Measurements from ENCODE around the gene HLA-DPA1.
"Not testable (repeated sequence)": the region's sequence is repeated elsewhere in the genome, so short reads cannot be mapped to it uniquely, and the experiment has no call there.

HLA-DPA1 gene

DNA sequence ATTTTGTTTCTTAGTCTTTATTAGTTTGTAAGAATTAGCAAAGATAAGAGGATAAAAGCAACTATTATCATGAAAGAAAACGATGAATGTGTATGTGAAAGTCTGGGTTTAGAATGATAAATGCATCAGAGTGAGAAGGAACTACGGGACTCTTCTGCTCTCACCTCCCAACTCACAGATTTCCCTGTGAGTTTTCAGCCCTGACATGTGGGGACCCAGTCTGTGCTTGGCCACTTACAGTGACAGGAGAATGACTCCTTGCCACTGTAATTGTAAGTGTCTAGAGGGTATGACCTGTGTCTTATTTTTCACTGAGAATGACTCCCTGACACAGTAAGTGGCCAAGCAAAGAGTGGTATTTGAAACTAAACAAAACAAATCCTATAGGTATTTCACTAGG is 2.5 kb downstream of the HLA-DPA1 start:
- no peak for DNase-seq
- in situ Hi-C loops (cut with HindIII; ENCODE audit: low pct_ligation_motif_present, low pct_unique_long_range_greater_than_20kb, low sequenced_read_pairs): no loop called here

DNA sequence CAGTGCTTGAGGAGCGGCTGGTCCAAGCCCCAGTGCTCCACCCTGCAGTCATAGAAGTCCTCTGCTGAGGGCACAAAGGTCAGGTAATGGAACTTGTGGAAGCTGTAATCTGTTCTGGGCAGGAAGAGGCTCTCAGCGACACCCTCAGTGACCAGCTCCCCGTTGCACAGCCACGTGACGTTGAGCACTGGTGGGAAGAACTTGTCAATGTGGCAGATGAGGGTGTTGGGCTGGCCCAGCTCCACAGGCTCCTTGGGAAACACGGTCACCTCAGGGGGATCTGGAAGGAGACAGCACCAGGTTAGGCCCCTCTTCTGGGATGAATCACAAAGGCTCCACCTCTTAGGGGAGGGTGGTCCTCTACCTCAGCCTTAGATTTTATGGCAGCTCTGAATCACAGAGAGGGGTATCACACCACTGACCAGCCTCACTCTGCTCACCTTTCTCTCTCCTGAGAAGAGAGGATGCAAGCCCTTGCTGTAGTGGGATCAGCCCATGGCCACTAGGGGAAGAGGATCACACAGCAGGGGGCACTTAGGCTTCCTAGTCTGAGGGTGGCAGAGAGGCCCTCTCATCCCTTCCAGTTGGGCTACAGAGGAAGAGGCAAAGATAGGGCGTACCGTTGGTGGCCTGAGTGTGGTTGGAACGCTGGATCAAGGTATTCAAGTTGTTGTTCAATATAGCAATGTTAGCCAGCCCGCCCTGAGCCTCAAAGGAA is 4.3 kb downstream of the HLA-DPA1 start:
- in situ Hi-C loops (cut with HindIII; ENCODE audit: low pct_ligation_motif_present, low pct_unique_long_range_greater_than_20kb, low sequenced_read_pairs): no loop called here
- no peak for DNase-seq

DNA sequence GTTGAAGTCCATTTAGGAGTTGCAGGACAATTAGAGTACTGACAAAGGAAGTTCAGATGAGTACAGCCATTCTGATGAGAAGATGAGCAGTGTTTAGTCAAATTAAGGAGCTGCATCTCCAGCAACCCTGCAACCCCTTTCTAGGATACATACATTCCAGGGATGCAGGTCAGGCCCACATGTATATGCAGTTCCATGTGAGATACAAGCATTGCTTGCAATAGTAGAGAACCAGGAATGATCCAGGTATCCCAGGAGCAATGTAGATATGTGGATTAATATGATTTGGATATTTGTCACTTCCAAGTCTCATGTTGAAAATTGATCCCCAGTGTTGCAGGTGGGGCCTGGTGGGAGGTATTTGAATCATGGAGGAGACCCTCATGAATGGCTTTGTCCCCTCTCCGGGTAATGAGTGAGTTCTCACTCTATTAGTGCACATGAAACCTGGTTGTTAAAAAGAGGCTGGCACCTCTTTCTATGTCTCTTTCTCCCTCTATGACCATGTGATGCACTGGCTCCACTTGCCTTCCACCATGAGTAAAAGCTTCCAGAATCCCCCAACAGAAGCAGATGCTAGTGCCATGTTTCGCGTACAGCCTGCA is 6.4 kb downstream of the HLA-DPA1 start:
- in situ Hi-C loops (cut with HindIII; ENCODE audit: low pct_ligation_motif_present, low pct_unique_long_range_greater_than_20kb, low sequenced_read_pairs): no loop called here
- no peak for DNase-seq

DNA sequence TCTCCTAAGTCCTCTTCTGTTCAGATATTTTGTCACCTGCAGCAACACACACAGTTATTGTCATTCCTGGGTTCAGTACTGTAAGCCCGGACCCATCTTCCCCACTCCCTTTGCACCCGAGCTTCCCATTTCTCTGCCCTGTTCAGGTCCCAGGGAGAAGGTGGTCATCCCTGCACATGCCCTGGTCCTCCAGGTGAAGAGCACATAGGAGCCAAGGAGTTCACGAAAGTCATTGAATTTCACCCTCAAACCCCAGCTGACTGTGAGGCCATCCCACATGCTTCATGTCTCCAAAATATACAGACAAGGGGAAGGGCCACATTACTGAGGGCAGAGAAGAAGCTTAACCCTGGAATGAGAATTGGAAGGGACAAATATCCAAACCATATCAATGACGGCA is 8.1 kb downstream of the HLA-DPA1 start:
- no peak for DNase-seq
- in situ Hi-C loops (cut with HindIII; ENCODE audit: low pct_ligation_motif_present, low pct_unique_long_range_greater_than_20kb, low sequenced_read_pairs): no loop called here

DNA sequence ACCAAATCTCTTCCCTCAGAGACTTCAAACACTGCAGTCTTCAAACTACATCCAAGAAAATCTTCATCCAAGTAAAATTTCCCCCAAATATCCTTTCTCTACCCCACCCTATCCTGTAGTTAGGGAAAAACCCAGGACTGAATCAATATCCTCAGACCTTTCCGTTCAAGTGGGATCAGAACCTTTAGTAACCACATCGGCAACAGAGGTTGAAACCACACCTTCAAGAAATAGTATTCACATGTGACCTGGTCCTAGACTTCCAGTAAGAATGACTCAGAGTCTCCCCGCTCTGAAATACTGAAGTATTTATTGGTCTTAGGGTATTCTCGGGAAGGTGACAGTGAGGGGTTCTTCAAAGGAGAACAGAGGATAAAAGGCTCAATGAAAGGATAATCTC is 8.7 kb downstream of the HLA-DPA1 start:
- in situ Hi-C loops (cut with HindIII; ENCODE audit: low pct_ligation_motif_present, low pct_unique_long_range_greater_than_20kb, low sequenced_read_pairs): no loop called here
- no peak for DNase-seq

DNA sequence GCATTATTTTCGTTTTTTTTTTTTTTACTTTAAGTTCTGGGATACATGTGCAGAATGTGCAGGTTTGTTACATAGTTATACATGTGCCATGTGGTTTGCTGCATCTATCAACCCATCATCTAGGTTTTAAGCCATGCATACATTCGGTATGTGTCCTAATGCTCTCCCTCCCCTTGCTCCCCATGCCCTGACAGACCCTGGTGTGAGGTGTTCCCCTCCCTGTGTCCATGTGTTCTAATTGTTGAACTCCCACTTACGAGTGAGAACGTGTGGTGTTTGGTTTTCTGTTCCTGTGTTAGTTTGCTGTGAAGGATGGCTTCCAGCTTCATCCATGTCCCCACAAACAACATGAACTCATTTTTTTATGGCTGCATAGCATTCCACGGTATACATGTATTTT is 10.0 kb downstream of the HLA-DPA1 start:
- DNase-seq; in situ Hi-C loops (cut with HindIII; ENCODE audit: low pct_ligation_motif_present, low pct_unique_long_range_greater_than_20kb, low sequenced_read_pairs): not testable (repeated sequence)

DNA sequence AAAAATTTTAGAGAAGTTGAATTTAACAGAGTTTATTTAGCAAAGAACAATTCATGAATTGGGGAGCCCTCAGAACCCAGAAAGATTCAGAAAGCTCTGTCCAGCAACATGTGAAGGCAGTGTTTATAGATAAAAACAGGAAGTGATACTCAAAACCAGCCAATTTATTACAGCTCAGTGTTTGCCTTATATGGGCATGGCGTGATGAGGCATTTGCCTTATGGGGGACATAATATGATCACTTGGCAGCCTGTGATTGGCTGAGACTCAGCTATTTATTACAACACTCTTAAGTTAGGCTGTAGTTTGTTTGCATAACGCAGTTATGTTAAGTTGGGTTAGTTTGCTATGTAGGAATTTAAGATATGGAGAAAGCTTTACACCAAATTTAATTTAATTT is 11.5 kb downstream of the HLA-DPA1 start:
- in situ Hi-C loops (cut with HindIII; ENCODE audit: low pct_ligation_motif_present, low pct_unique_long_range_greater_than_20kb, low sequenced_read_pairs): no loop called here
- DNase-seq: no peak

DNA sequence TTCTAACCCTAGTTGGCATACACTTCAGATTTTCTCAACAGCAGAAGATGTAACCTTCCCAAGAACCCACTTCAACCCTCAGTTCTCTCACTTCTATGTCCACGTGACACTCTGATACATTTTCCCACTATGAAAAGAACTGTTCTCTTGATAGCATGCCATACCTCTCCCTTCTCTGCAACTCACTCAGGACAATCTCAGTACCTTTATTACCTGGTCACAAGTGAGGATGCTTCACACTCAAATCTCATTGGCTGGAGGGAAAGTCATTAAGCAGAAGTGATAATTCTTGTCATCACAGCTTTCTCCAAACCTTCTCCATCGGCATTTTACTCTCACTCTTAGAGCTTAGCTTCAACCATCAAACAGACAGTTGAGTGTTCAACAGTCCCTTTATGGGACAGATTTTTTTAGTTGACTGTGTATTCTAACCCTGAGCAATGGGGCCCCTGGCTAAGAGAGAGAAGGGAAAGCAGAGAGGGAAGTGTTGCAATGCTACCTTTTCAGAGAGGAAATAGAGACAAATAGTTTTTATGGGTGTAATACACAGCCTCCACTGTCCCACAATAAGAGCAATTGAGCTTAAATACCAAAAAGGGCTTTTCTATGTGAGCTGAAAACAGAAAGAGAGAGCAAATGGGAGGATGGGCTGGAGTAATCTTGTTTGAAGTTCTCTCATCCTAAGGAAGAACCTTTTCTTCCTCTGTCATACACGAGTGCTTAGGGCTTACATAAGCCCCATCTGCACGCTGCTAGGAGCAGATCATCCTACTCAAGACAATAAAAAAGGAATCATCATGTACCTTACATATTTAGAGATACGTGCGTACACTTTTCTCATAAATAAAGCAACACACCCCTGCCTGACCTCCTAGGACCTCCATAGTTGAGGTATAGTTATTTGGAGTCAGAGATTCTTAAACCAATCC is 16.0 kb downstream of the HLA-DPA1 start:
- no peak for DNase-seq
- in situ Hi-C loops (cut with HindIII; ENCODE audit: low pct_ligation_motif_present, low pct_unique_long_range_greater_than_20kb, low sequenced_read_pairs): no loop called here

DNA sequence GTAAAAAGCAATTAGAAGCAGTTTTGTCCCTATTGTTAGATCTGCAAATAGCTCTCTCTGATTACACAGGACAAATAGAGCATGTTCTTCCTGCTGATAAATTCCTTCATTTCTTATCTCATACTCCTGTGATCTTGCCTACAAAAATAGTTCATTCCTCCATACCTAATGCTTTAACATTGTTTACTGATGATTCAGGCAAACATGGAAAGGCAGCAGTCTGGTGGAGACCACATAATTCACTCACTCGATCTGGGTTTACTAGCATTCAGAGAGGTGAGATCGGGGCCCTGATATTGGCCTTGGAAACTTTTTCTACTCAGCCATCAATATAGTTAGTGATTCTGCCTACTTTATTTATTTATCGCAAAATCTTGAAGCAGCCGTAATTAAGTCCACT is 20.2 kb downstream of the HLA-DPA1 start:
- in situ Hi-C loops (cut with HindIII; ENCODE audit: low pct_ligation_motif_present, low pct_unique_long_range_greater_than_20kb, low sequenced_read_pairs): no loop called here
- no peak for DNase-seq

DNA sequence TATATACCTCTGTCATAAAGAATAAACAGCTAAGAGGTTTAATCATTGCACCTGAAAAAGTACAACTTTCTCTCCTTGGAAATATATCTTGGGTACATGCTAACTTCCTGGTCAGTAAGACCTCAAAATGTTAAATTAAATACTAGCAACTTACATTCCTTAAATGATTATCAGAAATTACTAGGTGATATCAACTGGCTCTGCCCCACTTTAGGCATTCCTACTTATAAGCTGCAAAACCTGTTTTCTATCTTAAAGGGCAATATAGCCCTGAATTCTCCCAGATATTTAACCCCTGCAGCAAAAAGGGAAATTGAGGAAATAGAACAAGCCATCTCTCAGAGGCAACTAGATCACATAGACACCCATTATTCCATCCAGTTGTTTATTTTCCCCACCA is 20.8 kb downstream of the HLA-DPA1 start:
- in situ Hi-C loops (cut with HindIII; ENCODE audit: low pct_ligation_motif_present, low pct_unique_long_range_greater_than_20kb, low sequenced_read_pairs): no loop called here
- DNase-seq: no peak

DNA sequence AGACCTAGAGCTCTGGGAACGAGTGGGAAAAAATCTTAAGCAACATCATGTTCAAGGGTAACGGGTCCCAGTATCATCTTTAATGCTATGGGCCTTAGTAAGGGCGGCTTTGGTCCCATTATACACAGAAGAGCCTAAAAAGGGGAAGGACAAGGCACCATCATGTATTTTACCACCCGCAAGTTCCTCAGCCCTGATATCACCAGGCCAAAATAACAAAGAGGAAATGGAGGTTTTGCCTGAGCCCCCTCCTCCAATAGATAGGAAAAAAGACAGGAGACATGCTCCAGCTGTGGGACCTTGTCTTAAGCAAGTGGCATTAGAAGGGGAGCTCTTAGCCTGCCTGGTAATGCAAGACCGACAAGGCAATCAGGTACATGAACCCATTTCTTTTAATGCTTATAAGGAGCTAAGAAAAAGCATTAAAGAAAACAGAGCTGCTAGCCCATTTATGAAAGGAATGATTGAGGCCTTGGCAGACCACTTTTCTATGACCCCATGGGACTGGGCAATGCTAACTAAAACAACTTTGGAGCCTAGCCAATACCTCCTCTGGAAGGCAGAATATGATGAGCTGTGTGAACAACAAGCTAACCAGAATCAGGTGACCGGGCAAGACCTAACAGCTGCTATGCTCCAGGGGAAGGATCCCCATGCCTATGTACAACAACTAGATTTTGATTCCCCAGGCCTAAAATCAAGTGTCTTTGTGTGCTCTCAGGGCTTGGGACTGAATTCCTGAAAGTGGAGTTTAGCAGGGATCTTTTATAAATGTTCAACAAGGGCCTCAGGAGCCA is 23.2 kb downstream of the HLA-DPA1 start:
- no peak for DNase-seq
- in situ Hi-C loops (cut with HindIII; ENCODE audit: low pct_ligation_motif_present, low pct_unique_long_range_greater_than_20kb, low sequenced_read_pairs): no loop called here

DNA sequence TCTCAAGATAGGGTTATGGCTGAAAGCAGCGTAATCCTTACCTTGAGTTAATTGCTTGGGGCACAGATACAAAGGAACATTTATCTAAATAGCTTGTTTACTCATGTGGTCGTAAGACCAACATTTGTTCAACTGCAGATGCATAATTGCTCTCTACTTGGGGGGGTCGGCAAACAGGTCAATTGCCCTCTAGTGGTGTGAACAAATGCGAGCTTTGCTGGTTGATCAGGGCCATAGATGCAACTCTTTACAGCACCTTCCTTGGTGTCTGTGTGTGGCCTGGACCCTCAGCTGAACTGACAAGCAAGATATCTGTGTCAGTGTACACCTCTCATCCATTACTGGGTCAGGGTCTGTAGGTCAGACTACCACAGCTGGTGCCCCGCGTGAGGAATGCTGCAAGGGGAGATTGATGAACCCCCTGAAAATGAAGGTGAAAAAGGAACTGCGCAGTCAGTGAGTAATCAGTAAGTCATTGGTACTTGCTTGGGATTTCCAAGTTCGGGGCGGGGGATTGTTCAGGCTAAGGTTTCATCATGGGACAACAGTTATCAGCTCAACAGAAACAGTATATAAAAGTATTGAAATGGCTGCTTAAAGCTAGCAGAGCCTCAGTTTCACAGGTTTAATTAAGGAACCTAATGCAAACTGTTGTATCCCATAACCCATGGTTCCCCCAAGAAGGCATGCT is 24.0 kb downstream of the HLA-DPA1 start:
- in situ Hi-C loops (cut with HindIII; ENCODE audit: low pct_ligation_motif_present, low pct_unique_long_range_greater_than_20kb, low sequenced_read_pairs): no loop called here
- DNase-seq: no peak

DNA sequence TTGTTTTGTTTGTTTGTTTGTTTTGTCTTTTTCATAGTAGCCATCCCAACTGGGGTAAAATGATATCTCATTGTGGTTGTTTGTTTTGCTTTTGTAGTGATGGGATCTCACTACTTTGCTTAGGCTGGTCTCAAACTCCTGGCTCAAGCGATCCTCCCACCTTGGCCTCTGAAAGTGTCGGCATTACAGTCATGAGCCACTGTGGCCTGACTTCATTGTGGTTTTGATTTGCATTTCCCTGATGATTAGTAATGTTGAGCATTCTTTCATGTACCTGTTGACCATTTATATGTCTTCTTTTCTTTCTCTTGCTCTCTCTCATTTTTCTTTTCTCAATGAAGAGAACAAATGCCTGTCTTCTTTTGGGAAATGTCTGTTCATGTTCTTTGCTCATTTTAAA is 33.3 kb downstream of the HLA-DPA1 start:
- DNase-seq: no peak
- in situ Hi-C loops (cut with HindIII; ENCODE audit: low pct_ligation_motif_present, low pct_unique_long_range_greater_than_20kb, low sequenced_read_pairs): no loop called here

DNA sequence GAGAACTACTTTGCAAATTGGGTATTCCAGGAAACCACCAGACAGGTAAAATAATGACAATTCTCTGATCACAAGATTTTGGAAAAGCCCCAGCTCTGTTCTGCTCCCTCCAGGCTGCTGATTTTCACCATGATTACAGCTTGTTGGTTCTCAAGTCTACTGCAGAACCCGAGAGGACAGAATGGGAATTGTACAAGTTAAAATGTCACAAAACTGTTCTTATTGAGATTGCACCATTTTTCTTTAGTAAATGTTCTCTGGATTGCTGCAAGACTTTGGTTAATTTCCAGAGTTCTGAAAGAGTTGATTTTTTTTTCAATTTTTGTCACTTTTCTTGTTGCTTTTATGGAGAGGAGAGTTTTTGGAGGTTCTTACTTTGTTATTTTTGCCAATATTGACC is 36.9 kb downstream of the HLA-DPA1 start:
- in situ Hi-C loops (cut with HindIII; ENCODE audit: low pct_ligation_motif_present, low pct_unique_long_range_greater_than_20kb, low sequenced_read_pairs): no loop called here
- no peak for DNase-seq

DNA sequence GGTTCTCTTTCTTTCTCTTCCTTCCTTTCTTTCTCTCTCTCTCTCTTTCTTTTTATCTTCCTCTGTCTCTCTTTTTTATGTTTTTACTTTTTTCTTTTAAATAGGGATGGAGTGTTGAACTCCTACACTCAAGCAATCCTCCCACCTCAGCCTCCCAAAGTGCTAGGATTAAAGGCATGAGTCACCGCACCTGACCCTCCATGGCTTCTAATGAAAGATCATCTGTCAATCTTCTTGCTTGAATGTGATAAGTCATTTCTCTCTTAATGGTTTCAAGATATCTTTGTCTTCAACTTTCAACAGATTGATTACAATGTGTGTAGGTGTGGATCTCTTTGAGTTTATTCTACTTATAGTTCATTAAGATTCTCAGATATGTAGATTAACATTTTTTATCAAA is 38.9 kb downstream of the HLA-DPA1 start:
- DNase-seq: no peak
- in situ Hi-C loops (cut with HindIII; ENCODE audit: low pct_ligation_motif_present, low pct_unique_long_range_greater_than_20kb, low sequenced_read_pairs): no loop called here

DNA sequence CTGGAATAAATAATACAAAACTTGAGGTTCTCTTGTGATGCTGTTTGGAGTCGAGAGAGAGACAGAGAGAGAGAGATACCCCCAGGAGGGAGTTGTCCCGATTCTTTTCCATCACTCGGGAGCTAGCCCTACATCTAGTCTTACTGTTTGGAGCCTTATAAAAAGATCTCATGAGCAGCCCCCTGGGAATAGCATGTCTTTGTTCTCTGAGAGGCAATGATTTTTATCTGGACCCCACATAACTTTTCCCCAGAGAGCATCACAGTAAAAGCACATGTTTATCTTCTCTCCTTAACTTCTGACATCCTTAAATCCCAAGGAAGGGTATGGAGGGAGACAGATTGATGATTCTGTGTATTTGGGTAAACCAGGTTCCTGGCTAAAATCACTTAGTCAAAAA is 43.2 kb downstream of the HLA-DPA1 start:
- in situ Hi-C loops (cut with HindIII; ENCODE audit: low pct_ligation_motif_present, low pct_unique_long_range_greater_than_20kb, low sequenced_read_pairs): no loop called here
- DNase-seq: no peak

DNA sequence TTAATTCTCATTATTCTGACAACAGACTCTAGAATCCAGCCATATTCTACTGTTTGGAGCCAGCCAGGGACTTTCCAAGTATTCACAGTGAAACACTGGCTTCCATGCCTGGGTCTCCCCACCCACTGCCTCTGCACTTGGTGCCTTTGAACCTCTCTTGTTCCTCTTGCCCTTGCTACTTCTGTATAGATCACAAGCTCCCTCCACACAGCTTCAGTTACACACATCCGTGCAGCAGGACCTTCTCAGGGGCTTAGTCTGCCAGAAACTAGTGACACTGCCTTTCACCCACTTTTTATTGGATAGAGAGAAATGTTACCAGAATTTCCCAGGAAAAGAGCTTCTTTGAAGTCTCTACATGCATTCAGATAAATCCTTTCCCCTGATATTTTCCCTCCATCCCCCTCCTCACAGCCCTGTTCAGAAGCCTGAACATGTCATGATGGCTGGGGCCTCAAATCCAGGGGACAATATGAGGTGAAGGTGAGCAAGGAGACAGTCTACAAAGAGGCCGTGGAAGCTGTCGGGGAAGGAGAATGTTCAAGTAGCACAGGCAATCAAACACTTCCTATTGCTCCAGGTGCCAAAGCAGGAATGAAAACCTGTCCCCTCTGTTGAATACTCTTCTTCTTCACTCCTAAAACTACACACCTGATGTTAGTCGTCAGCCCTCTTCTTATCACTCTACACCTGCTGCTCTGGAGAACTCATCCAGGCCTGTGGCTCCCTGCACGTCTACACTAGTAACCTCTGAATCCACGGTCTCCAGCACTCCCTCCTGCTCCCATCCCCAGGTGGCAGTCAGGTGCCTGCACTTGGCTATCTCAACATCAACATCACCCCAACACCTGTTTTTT is 43.9 kb downstream of the HLA-DPA1 start:
- in situ Hi-C loops (cut with HindIII; ENCODE audit: low pct_ligation_motif_present, low pct_unique_long_range_greater_than_20kb, low sequenced_read_pairs): no loop called here
- no peak for DNase-seq

Measured in ACHN (cell line).